Keratinocyte (primary cell): ENCODE measurements around the gene ATP1A3. TPM values are rescaled to one million over a fixed set of nuclear protein-coding genes. Genes with fewer than 3 reads are reported as not detected.
"Not testable (repeated sequence)": the region's sequence is repeated elsewhere in the genome, so short reads cannot be mapped to it uniquely, and the experiment has no call there.

Experiments
- DNase-seq: peaks from one replicate; pipeline ENCODE4 v3.0.0-alpha.2; 2011; ENCODE audit warnings: low read depth, missing footprints, low spot score
- FAIRE-seq: peaks from 2 replicates; lab custom pipeline; 2011; peaks lifted over from hg19 to GRCh38; lab: Jason Lieb, UNC
- H2AFZ ChIP-seq: 2 replicates; pipeline ENCODE4 v1.6.0; 2012; ENCODE audit warnings: low read length, control low read depth, inconsistent platforms; ENCODE audit not compliant: control insufficient read depth
- H3K27ac ChIP-seq: 2 replicates; pipeline ENCODE4 v1.5.1; 2011; ENCODE audit warnings: low read length; ENCODE audit not compliant: control insufficient read depth, insufficient read depth
- H3K27me3 ChIP-seq: 3 replicates; pipeline ENCODE4 v1.6.0; 2011; ENCODE audit warnings: low read length; ENCODE audit not compliant: control insufficient read depth, insufficient read depth; ENCODE audit errors: extremely low read depth
- H3K36me3 ChIP-seq, 2 experiments: 2 replicates in 1 of 2; 3 replicates in 1 of 2; pipeline ENCODE4 v1.5.1; 2011; ENCODE audit warnings: low read length in 2 of 2, mild to moderate bottlenecking in 1 of 2; ENCODE audit not compliant: control insufficient read depth in 2 of 2, insufficient read depth in 2 of 2; ENCODE audit errors: extremely low read depth in 1 of 2
- H3K4me1 ChIP-seq: 3 replicates; pipeline ENCODE4 v1.5.1; 2011; ENCODE audit warnings: low read length; ENCODE audit not compliant: control insufficient read depth, insufficient read depth; ENCODE audit errors: extremely low read depth
- H3K4me2 ChIP-seq: 3 replicates; pipeline ENCODE4 v1.6.0; 2011; ENCODE audit warnings: low read depth, low read length; ENCODE audit not compliant: control insufficient read depth, insufficient read depth; ENCODE audit errors: extremely low read depth
- H3K4me3 ChIP-seq, 3 experiments: fragments of 200-600 bp in 1 of 3; sonication (generic) in 1 of 3; 2 replicates in 2 of 3; 3 replicates in 1 of 3; pipeline ENCODE4 v1.5.1; 2011 to 2016; ENCODE audit warnings: low read length in 3 of 3, mild to moderate bottlenecking in 3 of 3, control low read depth in 2 of 3, inconsistent platforms in 1 of 3, low read depth in 1 of 3, mixed read lengths in 1 of 3, mixed run types in 1 of 3, moderate library complexity in 1 of 3; ENCODE audit not compliant: control insufficient read depth in 2 of 3, insufficient read depth in 2 of 3; ENCODE audit errors: extremely low read depth in 1 of 3
- H3K79me2 ChIP-seq: 2 replicates; pipeline ENCODE4 v1.6.0; 2012; ENCODE audit warnings: low read length; ENCODE audit not compliant: control insufficient read depth, insufficient read depth
- H3K9ac ChIP-seq: 3 replicates; pipeline ENCODE4 v1.6.0; 2011; ENCODE audit warnings: low read length; ENCODE audit not compliant: control insufficient read depth, insufficient read depth; ENCODE audit errors: extremely low read depth
- H3K9me1 ChIP-seq: 3 replicates; pipeline ENCODE4 v1.6.0; 2011; ENCODE audit warnings: low read length; ENCODE audit not compliant: control insufficient read depth, insufficient read depth; ENCODE audit errors: extremely low read depth
- H3K9me3 ChIP-seq: 2 replicates; pipeline ENCODE4 v1.5.1; 2012; ENCODE audit warnings: low read depth, low read length; ENCODE audit not compliant: control insufficient read depth
- H4K20me1 ChIP-seq: 3 replicates; pipeline ENCODE4 v1.6.0; 2011; ENCODE audit warnings: low read length; ENCODE audit not compliant: control insufficient read depth, insufficient read depth; ENCODE audit errors: extremely low read depth
- CTCF ChIP-seq, 3 experiments: IDR thresholded peaks in 1 of 3; conservative IDR thresholded peaks in 1 of 3; optimal IDR thresholded peaks in 1 of 3; 2 replicates in 2 of 3; 3 replicates in 1 of 3; pipeline versions ENCODE3 to v1.5.1; 2011; ENCODE audit warnings: low read length in 3 of 3, mild to moderate bottlenecking in 3 of 3, moderate library complexity in 2 of 3, control low read depth in 1 of 3, inconsistent platforms in 1 of 3; ENCODE audit not compliant: insufficient read depth in 2 of 3; ENCODE audit errors: extremely low read depth in 1 of 3
- EZH2 ChIP-seq: IDR thresholded peaks from one replicate; pipeline ENCODE4 v1.6.1; 2012; ENCODE audit warnings: inconsistent platforms, mild to moderate bottlenecking, low read length, moderate library complexity
- dilution Hi-C: fragments of 300-500 bp; cut with MboI; formaldehyde crosslinking; loops from one replicate; pipeline ENCODE4 v1.7.0; 2020; ENCODE audit warnings: low sequenced_read_pairs; ENCODE audit not compliant: extremely low pct_ligation_motif_present
- polyA plus RNA-seq, 5 experiments: library from polyadenylated mRNA; depleted of rRNA in 3 of 5; stranded (reverse) in 3 of 5; stranded (forward) in 1 of 5; unstranded in 1 of 5; fragments of >200 nt; gene quantifications; 1 replicate in 1 of 5; 2 replicates in 3 of 5; 3 replicates in 1 of 5; pipeline versions ENCODE4 v1.2.1 to v1.2.3, GENCODE V29; 2011 to 2012; ENCODE audit warnings: missing spikeins in 2 of 5, low read depth in 1 of 5, low replicate concordance in 1 of 5

ATP1A3 gene
- polyA plus RNA-seq, 1 donor (not counting 4 experiments of a cell fraction or from before 2014, with no cell fraction given), result not detected

- Histone ChIP-seq H3K4me1 (no peaks in the 10 kb centered on the region), H2AFZ (no peak overlapping the region), H3K27ac (no peak overlapping the region), H4K20me1 (no peaks in the 10 kb centered on the region), H3K9me3 (no peaks in the 10 kb centered on the region), H3K9ac (no peak overlapping the region), H3K27me3 (peaks cover 5% of the 10 kb centered on the region), H3K9me1 (no peaks in the 10 kb centered on the region), H3K36me3 (no peaks in the 10 kb centered on the region), H3K4me2 (no peak overlapping the region), H3K79me2 (no peaks in the 10 kb centered on the region), H3K4me3 (no peak overlapping the region)
- DNase-seq (no peak), FAIRE-seq (no peak)
- dilution Hi-C loops, result no loop called here
- TF ChIP-seq EZH2 (no peak), CTCF (optimal IDR thresholded peaks at IDR 0.05 in 1 of 3, IDR thresholded peaks at IDR 0.05 in 1 of 3, conservative IDR thresholded peaks at IDR 0.05 in 1 of 3; ENCODE audit: extremely low read depth in 1 of 3, insufficient read depth in 2 of 3, low read length in 3 of 3) (no peak)
These were observed 23.0 kb upstream of the ATP1A3 start for GRCh38 chr19:42017040-42017439.

GRCh38 chr19:42012747-42013146 lies 18.7 kb upstream of the ATP1A3 start:
- FAIRE-seq, H3K9me1 ChIP-seq, H3K4me1 ChIP-seq, H3K27me3 ChIP-seq, H2AFZ ChIP-seq, H3K4me2 ChIP-seq, H3K9ac ChIP-seq, H3K36me3 ChIP-seq, H3K27ac ChIP-seq, H4K20me1 ChIP-seq, dilution Hi-C loops, DNase-seq, H3K79me2 ChIP-seq, H3K9me3 ChIP-seq, H3K4me3 ChIP-seq: not testable (repeated sequence)
